Loucy (cell line): ENCODE results near the gene SIGLEC12.

Experiments
- H2AFZ ChIP-seq: fragments of 200-600 bp; sonication (generic); 2 replicates; pipeline ENCODE4 v1.6.0; 2016; ENCODE audit warnings: antibody characterized with exemption, mild to moderate bottlenecking, low read length, moderate library complexity
- H3F3A ChIP-seq: fragments of 200-600 bp; 2 replicates; pipeline ENCODE4 v1.6.0; 2016; ENCODE audit warnings: antibody characterized with exemption, low read depth, mild to moderate bottlenecking
- H3K27me3 ChIP-seq: fragments of 200-600 bp; sonication (generic); 2 replicates; pipeline ENCODE4 v1.6.1; 2014; ENCODE audit warnings: low read length, mild to moderate bottlenecking; ENCODE audit not compliant: insufficient read depth, poor library complexity, severe bottlenecking
- H3K36me3 ChIP-seq: fragments of 200-600 bp; sonication (generic); 2 replicates; pipeline ENCODE4 v1.6.1; 2016; ENCODE audit warnings: low read length; ENCODE audit not compliant: insufficient read depth
- H3K4me1 ChIP-seq: fragments of 200-600 bp; sonication (generic); 2 replicates; pipeline ENCODE4 v1.5.1; 2014; ENCODE audit warnings: low read length, mild to moderate bottlenecking; ENCODE audit not compliant: insufficient read depth, poor library complexity, severe bottlenecking
- H3K4me2 ChIP-seq: fragments of 200-600 bp; sonication (generic); 2 replicates; pipeline ENCODE4 v1.6.0; 2014; ENCODE audit warnings: antibody characterized with exemption, low read length, low read depth, mild to moderate bottlenecking; ENCODE audit not compliant: poor library complexity, severe bottlenecking
- H3K4me3 ChIP-seq: fragments of 200-600 bp; sonication (generic); 2 replicates; pipeline ENCODE4 v1.5.1; 2014; ENCODE audit warnings: low read length, mild to moderate bottlenecking, mixed read lengths; ENCODE audit not compliant: poor library complexity, severe bottlenecking
- H3K79me2 ChIP-seq: fragments of 200-600 bp; sonication (generic); 2 replicates; pipeline ENCODE4 v1.6.1; 2014; ENCODE audit warnings: low read length; ENCODE audit not compliant: insufficient read depth
- H3K9ac ChIP-seq: fragments of 200-600 bp; sonication (generic); 2 replicates; pipeline ENCODE4 v1.6.0; 2014; ENCODE audit warnings: mild to moderate bottlenecking, low read depth, low read length, moderate library complexity; ENCODE audit not compliant: poor library complexity, severe bottlenecking
- H3K9me2 ChIP-seq: fragments of 200-600 bp; sonication (generic); replicated peaks from 2 replicates; pipeline ENCODE4 v1.6.1; 2016; ENCODE audit warnings: low read depth, low read length, mixed read lengths
- H3K9me3 ChIP-seq: fragments of 200-600 bp; sonication (generic); 2 replicates; pipeline ENCODE4 v1.6.1; 2014; ENCODE audit warnings: mild to moderate bottlenecking, antibody characterized with exemption, low read length, low read depth; ENCODE audit not compliant: insufficient read depth
- H4K20me1 ChIP-seq: fragments of 200-600 bp; sonication (generic); 2 replicates; pipeline ENCODE4 v1.6.0; 2014; ENCODE audit warnings: antibody characterized with exemption, low read length, mild to moderate bottlenecking; ENCODE audit not compliant: insufficient read depth, poor library complexity, severe bottlenecking
- EZH2phosphoT487 ChIP-seq: fragments of 200-600 bp; IDR thresholded peaks from 2 replicates; pipeline ENCODE4 v1.6.1; 2018; ENCODE audit warnings: antibody characterized with exemption, mild to moderate bottlenecking, moderate library complexity, borderline replicate concordance
- TF ChIP-seq, protein P1 (sequence below): fragments of 200-600 bp; sonication (generic); conservative IDR thresholded peaks from 2 replicates; pipeline ENCODE4 v1.5.1; 2014; ENCODE audit warnings: mild to moderate bottlenecking, antibody characterized with exemption, low read length

SIGLEC12 gene

DNA sequence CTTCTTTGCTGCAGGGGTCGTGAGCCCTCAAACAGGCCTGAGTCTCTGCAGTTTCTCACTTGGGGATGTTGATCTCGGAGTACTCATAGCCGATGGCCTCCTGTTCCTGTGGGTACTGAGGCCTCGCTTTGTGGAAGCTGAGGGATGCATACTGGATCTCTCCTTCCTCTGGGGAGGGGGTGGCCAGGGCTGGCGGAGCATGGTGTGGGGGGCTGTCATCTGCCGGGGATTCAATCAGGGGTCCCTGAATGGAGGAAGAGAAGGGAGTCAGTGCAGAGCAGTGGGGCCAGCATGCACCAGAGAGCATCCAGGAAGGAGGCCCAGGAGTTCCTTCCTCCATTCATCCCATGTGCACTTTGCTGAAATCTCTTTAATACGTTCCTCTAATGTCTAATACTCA, 10.0 kb downstream of the SIGLEC12 start:
- H3F3A ChIP-seq, result no peaks in the 10 kb centered on the region
- no peaks in the 10 kb centered on the region for H3K9me2 ChIP-seq
- no peak for TF ChIP-seq EZH2phosphoT487
- TF ChIP-seq, protein P1, sequence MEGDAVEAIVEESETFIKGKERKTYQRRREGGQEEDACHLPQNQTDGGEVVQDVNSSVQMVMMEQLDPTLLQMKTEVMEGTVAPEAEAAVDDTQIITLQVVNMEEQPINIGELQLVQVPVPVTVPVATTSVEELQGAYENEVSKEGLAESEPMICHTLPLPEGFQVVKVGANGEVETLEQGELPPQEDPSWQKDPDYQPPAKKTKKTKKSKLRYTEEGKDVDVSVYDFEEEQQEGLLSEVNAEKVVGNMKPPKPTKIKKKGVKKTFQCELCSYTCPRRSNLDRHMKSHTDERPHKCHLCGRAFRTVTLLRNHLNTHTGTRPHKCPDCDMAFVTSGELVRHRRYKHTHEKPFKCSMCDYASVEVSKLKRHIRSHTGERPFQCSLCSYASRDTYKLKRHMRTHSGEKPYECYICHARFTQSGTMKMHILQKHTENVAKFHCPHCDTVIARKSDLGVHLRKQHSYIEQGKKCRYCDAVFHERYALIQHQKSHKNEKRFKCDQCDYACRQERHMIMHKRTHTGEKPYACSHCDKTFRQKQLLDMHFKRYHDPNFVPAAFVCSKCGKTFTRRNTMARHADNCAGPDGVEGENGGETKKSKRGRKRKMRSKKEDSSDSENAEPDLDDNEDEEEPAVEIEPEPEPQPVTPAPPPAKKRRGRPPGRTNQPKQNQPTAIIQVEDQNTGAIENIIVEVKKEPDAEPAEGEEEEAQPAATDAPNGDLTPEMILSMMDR, result no peak
- H3K79me2 ChIP-seq, result no peaks in the 10 kb centered on the region
- no peak overlapping the region for H3K4me2 ChIP-seq
- no peak overlapping the region for H2AFZ ChIP-seq
- H3K9ac ChIP-seq, result no peak overlapping the region
- no peaks in the 10 kb centered on the region for H3K9me3 ChIP-seq
- no peak overlapping the region for H3K4me3 ChIP-seq
- no peaks in the 10 kb centered on the region for H3K36me3 ChIP-seq
- no peaks in the 10 kb centered on the region for H4K20me1 ChIP-seq
- H3K4me1 ChIP-seq, result no peaks in the 10 kb centered on the region
- H3K27me3 ChIP-seq, result no peaks in the 10 kb centered on the region

DNA sequence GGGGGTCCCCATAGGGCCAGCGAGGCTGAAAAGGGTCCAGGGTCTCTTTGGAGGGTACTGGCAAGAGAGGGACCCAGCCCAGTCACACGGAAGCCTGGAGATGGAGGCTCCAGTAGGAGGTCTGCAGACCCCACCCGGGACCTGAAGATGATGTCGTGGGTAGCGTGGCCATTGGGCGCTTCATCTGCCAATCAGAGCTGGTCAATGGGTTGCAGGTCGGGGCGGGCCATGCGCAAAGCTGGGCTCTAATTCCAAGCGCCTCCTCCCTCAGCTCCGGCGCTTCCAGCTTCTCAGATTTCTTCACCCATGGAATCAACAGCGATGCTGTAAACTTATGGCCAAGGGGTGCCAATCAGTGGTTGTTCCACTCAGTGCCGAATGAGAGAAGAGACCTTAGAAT, 10.9 kb downstream of the SIGLEC12 start:
- Histone ChIP-seq H3F3A (no peaks in the 10 kb centered on the region), H3K27me3 (no peaks in the 10 kb centered on the region), H3K9me3 (no peaks in the 10 kb centered on the region), H3K4me3 (no peak overlapping the region), H2AFZ (no peak overlapping the region), H3K79me2 (no peaks in the 10 kb centered on the region), H3K9me2 (no peaks in the 10 kb centered on the region), H3K36me3 (no peaks in the 10 kb centered on the region), H3K4me2 (no peak overlapping the region), H3K9ac (no peak overlapping the region), H4K20me1 (no peaks in the 10 kb centered on the region), H3K4me1 (no peaks in the 10 kb centered on the region)
- TF ChIP-seq, protein P1, result no peak
- no peak for TF ChIP-seq EZH2phosphoT487

DNA sequence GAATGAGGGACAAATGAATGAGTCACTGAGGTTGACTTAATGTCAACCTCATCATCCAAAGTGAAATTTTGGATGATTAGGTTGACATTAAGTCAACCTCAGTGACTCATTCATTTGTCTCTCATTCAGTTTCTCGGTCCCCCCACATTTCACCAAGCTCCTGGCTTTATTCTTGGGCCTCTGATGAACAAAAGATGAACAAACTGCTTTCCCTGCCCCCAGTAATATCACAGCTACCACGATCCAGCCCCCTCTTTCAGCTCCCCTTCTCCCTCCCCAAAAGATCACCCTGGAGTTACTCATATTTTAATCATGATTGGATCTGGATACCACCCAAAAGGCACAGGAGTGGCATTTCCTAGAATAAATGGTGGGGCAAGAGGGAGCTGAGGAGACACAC, 12.5 kb downstream of the SIGLEC12 start:
- Histone ChIP-seq H3K4me1 (no peaks in the 10 kb centered on the region), H3K79me2 (no peaks in the 10 kb centered on the region), H3K4me3 (no peak overlapping the region), H3K9me2 (no peaks in the 10 kb centered on the region), H3F3A (no peaks in the 10 kb centered on the region), H3K36me3 (no peaks in the 10 kb centered on the region), H3K9me3 (no peaks in the 10 kb centered on the region), H3K27me3 (no peaks in the 10 kb centered on the region), H3K9ac (no peak overlapping the region), H4K20me1 (no peaks in the 10 kb centered on the region), H2AFZ (no peak overlapping the region), H3K4me2 (no peak overlapping the region)
- TF ChIP-seq, protein P1, result no peak
- TF ChIP-seq EZH2phosphoT487, result no peak
